ENCODE results near the gene PRPH. TPM values are rescaled to one million over a fixed set of nuclear protein-coding genes. Genes with fewer than 3 reads are reported as not detected.
A peak's percentile ranks its signal among the peaks of the same experiment; 100 is the strongest.
"Not testable (repeated sequence)": the region's sequence is repeated elsewhere in the genome, so short reads cannot be mapped to it uniquely, and the experiment has no call there.

PRPH gene
- total RNA-seq, 1 experiment from 2014 or later = 0.21 TPM

- no peak for DNase-seq (ENCODE audit: low read depth)
These were observed 37.5 kb downstream of the PRPH start for GRCh38 chr12:49332441-49332861.

- no peak for DNase-seq (ENCODE audit: low read depth)
These were observed 38.0 kb downstream of the PRPH start for GRCh38 chr12:49332891-49333371.

GRCh38 chr12:49333778-49334177, 38.8 kb downstream of the PRPH start:
- not testable (repeated sequence) for DNase-seq (ENCODE audit: low read depth)

GRCh38 chr12:49334226-49334625, 39.3 kb downstream of the PRPH start:
- DNase-seq (ENCODE audit: low read depth) = no peak

- no peak for DNase-seq (ENCODE audit: low read depth)
These were observed 39.7 kb downstream of the PRPH start for GRCh38 chr12:49334681-49335080.

GRCh38 chr12:49335118-49335954, 40.4 kb downstream of the PRPH start:
- DNase-seq (ENCODE audit: low read depth) = no peak

GRCh38 chr12:49335955-49336644, 41.2 kb downstream of the PRPH start:
- DNase-seq (ENCODE audit: low read depth) = no peak

- DNase-seq (ENCODE audit: low read depth) = peak; percentile 79
These were observed 42.0 kb downstream of the PRPH start, which contains the start of gene C1QL4 for GRCh38 chr12:49336645-49337584. TSS of gene C1QL4 (minus strand) at chr12:49337188. CDS start at chr12:49336477, 711 bp downstream.

GRCh38 chr12:49338830-49339463, 44.0 kb downstream of the PRPH start:
- DNase-seq (ENCODE audit: low read depth) = no peak

- DNase-seq (ENCODE audit: low read depth) = no peak
These were observed 44.5 kb downstream of the PRPH start for GRCh38 chr12:49339464-49339861.

GRCh38 chr12:49340095-49340870, 45.3 kb downstream of the PRPH start:
- no peak for DNase-seq (ENCODE audit: low read depth)

GRCh38 chr12:49340971-49341776, 46.2 kb downstream of the PRPH start:
- DNase-seq (ENCODE audit: low read depth) = no peak

- no peak for DNase-seq (ENCODE audit: low read depth)
These were observed 46.8 kb downstream of the PRPH start for GRCh38 chr12:49341777-49342065.

GRCh38 chr12:49342066-49342913, 47.3 kb downstream of the PRPH start:
- DNase-seq (ENCODE audit: low read depth) = peak; percentile 45

GRCh38 chr12:49342914-49343731, 48.2 kb downstream of the PRPH start:
- DNase-seq (ENCODE audit: low read depth) = no peak

- DNase-seq (ENCODE audit: low read depth) = no peak
These were observed 49.6 kb downstream of the PRPH start for GRCh38 chr12:49344486-49345050.
